Measurements from ENCODE around the gene CELF4. TPM values are rescaled to one million over a fixed set of nuclear protein-coding genes. Genes with fewer than 3 reads are reported as not detected.

CELF4 gene
- total and polyA plus RNA-seq, 12 donors = 0.42 to 16.9 (median 3.9) TPM; not detected in 1

- H3K27ac ChIP-seq = no peak overlapping the region
Observed at GRCh38 chr18:37502601-37503000, 63.0 kb downstream of the CELF4 start.

GRCh38 chr18:37502036-37502435, 63.6 kb downstream of the CELF4 start:
- Histone ChIP-seq H3K36me3 (replicated peaks in 1 of 2) (no peaks in the 10 kb centered on the region), H3K4me1 (replicated peaks in 1 of 2) (no peaks in the 10 kb centered on the region), H3K27me3 (no peaks in the 10 kb centered on the region), H3K9me3 (replicated peaks in 1 of 3) (no peaks in the 10 kb centered on the region), H3K27ac (no peak overlapping the region), H3K4me3 (no peak overlapping the region)
- TF ChIP-seq POLR2A (IDR thresholded peaks at IDR 0.05) (no peak), CTCF (IDR thresholded peaks at IDR 0.05) (no peak)
- DNase-seq = no peak
- 72 to 80% (median 78%) methylated on average over 14 of the region's 14 CpGs for WGBS, 4 donors
- intact Hi-C loops (cut with DNase I) = no loop called here

More at GRCh38 chr18:37502601-37503000, 63.0 kb downstream of the CELF4 start:
- intact Hi-C loops (cut with DNase I) = no loop called here
- H3K27me3 ChIP-seq = no peaks in the 10 kb centered on the region
- TF ChIP-seq CTCF (IDR thresholded peaks at IDR 0.05) = no peak
- TF ChIP-seq POLR2A (IDR thresholded peaks at IDR 0.05) = no peak
- H3K36me3 ChIP-seq (replicated peaks in 1 of 2) = no peaks in the 10 kb centered on the region
- no peak overlapping the region for H3K4me3 ChIP-seq
- no peaks in the 10 kb centered on the region for H3K4me1 ChIP-seq (replicated peaks in 1 of 2)
- H3K9me3 ChIP-seq (replicated peaks in 1 of 3) = no peaks in the 10 kb centered on the region
- no peak for DNase-seq
- 77 to 93% (median 80%) methylated on average over 3 to 4 of the region's 4 CpGs for WGBS, 4 donors

- H3K9me3 ChIP-seq (replicated peaks in 1 of 3) = no peaks in the 10 kb centered on the region
- H3K27ac ChIP-seq = no peak overlapping the region
- no peak overlapping the region for H3K4me3 ChIP-seq
- TF ChIP-seq CTCF (IDR thresholded peaks at IDR 0.05) (no peak), POLR2A (IDR thresholded peaks at IDR 0.05) (no peak)
- intact Hi-C loops (cut with DNase I) = no loop called here
- no peaks in the 10 kb centered on the region for H3K27me3 ChIP-seq
- no peak for DNase-seq
- 75 to 82% (median 76%) methylated on average over 4 of the region's 4 CpGs for WGBS, 4 donors
- H3K36me3 ChIP-seq (replicated peaks in 1 of 2) = no peaks in the 10 kb centered on the region
- no peaks in the 10 kb centered on the region for H3K4me1 ChIP-seq (replicated peaks in 1 of 2)
Observed at GRCh38 chr18:37501136-37501535, 64.5 kb downstream of the CELF4 start.

DNA sequence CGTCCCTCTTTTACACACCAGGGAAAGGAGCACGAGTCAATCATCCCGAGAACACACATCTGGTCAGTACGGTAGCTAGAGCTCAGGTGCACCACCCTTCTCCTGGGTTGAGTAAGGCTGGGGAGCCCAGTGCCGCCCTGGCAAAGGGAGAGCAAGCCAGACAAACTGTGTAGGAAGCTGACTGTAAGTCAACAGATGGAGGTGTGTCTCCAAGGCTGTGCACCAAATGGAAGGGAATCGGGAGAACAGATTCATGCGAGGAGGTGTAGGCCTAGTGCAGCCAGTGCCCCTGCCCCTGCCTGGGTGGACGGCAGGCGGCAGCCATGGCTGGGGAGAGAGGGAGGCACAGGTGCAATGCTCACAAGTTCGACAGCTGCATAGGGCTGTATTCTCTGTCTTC, 65.7 kb downstream of the CELF4 start:
- Histone ChIP-seq H3K36me3 (replicated peaks in 1 of 2) (no peaks in the 10 kb centered on the region), H3K4me1 (replicated peaks in 1 of 2) (no peaks in the 10 kb centered on the region), H3K27ac (no peak overlapping the region), H3K4me3 (no peak overlapping the region), H3K27me3 (no peaks in the 10 kb centered on the region), H3K9me3 (replicated peaks in 1 of 3) (no peaks in the 10 kb centered on the region)
- DNase-seq = no peak
- no peak for TF ChIP-seq POLR2A (IDR thresholded peaks at IDR 0.05)
- TF ChIP-seq CTCF (IDR thresholded peaks at IDR 0.05) = no peak
- intact Hi-C loops (cut with DNase I) = no loop called here
- 80 to 92% (median 86%) methylated on average over 10 of the region's 10 CpGs for WGBS, 4 donors
